Esophagus muscularis mucosa (tissue), 4 donors: Measurements from ENCODE around the gene TUBE1. TPM values are rescaled to one million over a fixed set of nuclear protein-coding genes. Genes with fewer than 3 reads are reported as not detected.

Source experiments
- DNase-seq: peaks from one replicate; pipeline ENCODE4 v3.0.0-alpha.2; 2017; ENCODE audit errors: extremely low spot score
- H3K27ac ChIP-seq, 4 donors: fragments of 200-600 bp; sonication (generic); replicated peaks in 1 of 4; 1 replicate in 3 of 4; 2 replicates in 1 of 4; pipeline ENCODE4 v1.5.1; 2016 to 2019; ENCODE audit warnings: mild to moderate bottlenecking in 1 of 4
- H3K27me3 ChIP-seq, 4 donors: fragments of 200-600 bp; sonication (generic); one replicate each; pipeline versions ENCODE4 v1.5.1 to v1.6.0; 2016 to 2019
- H3K36me3 ChIP-seq, 4 donors: fragments of 200-600 bp; sonication (generic); one replicate each; pipeline ENCODE4 v1.5.1; 2016 to 2019
- H3K4me1 ChIP-seq, 4 donors: fragments of 200-600 bp; sonication (generic); one replicate each; pipeline ENCODE4 v1.5.1; 2016 to 2019
- H3K4me3 ChIP-seq, 4 donors: fragments of 200-600 bp; sonication (generic); 1 replicate in 2 of 4; 2 replicates in 2 of 4; pipeline ENCODE4 v1.5.1; 2016 to 2019; ENCODE audit warnings: mild to moderate bottlenecking in 4 of 4, moderate library complexity in 1 of 4
- H3K9me3 ChIP-seq, 4 donors: fragments of 200-600 bp; sonication (generic); 1 replicate in 3 of 4; 2 replicates in 1 of 4; pipeline ENCODE4 v1.5.1; 2016 to 2019
- CTCF ChIP-seq, 3 experiments: fragments of 200-600 bp in 2 of 3; fragments of 450-650 bp in 1 of 3; sonication (generic) in 2 of 3; IDR thresholded peaks; one replicate each; pipeline ENCODE4 v1.5.1; 2017 to 2019; ENCODE audit warnings: antibody characterized with exemption in 3 of 3, mild to moderate bottlenecking in 2 of 3, moderate library complexity in 1 of 3
- EP300 ChIP-seq: sonication (generic); formaldehyde crosslinking; IDR thresholded peaks from one replicate; pipeline ENCODE4 v1.6.1; 2017; ENCODE audit warnings: antibody characterized with exemption
- POLR2A ChIP-seq: fragments of 450-650 bp; IDR thresholded peaks from one replicate; pipeline ENCODE4 v1.6.1; 2017; ENCODE audit warnings: antibody characterized with exemption, moderate library complexity, mild to moderate bottlenecking, low read depth
- POLR2AphosphoS5 ChIP-seq, 2 donors: sonication (generic); formaldehyde crosslinking; IDR thresholded peaks; one replicate each; pipeline ENCODE4 v1.6.1; 2017; ENCODE audit warnings: antibody characterized with exemption in 2 of 2
- WGBS: methylation state at CpG from one replicate; pipeline ENCODE4 v1.1.5; 2018; 5-methylcytosine and 5-hydroxymethylcytosine counted together
- intact Hi-C: fragments of 100-400 bp; cut with DNase I; formaldehyde crosslinking; loops from one replicate; pipeline ENCODE4 v1.15.1; 2023
- total RNA-seq, 4 donors: library from RNA; depleted of rRNA; stranded (reverse); fragments of >200 nt; gene quantifications; one replicate each; pipeline versions ENCODE4 v1.1.0 to v1.2.1, GENCODE V29; 2016

The TUBE1 gene
- total RNA-seq, 4 donors from 2014 or later = 15.6 to 35.3 (median 20.3) TPM

GRCh38 chr6:112096901-112097300 is 9.6 kb upstream of the TUBE1 start:
- H3K36me3 ChIP-seq = peaks cover 0 to 6% (median 3%) of the 10 kb centered on the region in 4 donors
- no peak overlapping the region for H3K4me3 ChIP-seq
- no peak overlapping the region for H3K27ac ChIP-seq
- no peak for DNase-seq
- peaks cover 0 to 2% (median 0%) of the 10 kb centered on the region in 4 donors for H3K4me1 ChIP-seq
- WGBS = 90% methylated on average over 2 of the region's 2 CpGs
- intact Hi-C loops = no loop called here
- no peaks in the 10 kb centered on the region for H3K9me3 ChIP-seq
- H3K27me3 ChIP-seq = no peaks in the 10 kb centered on the region
- no peak for TF ChIP-seq POLR2AphosphoS5 (IDR thresholded peaks at IDR 0.05)
- TF ChIP-seq EP300 = no peak
- TF ChIP-seq POLR2A = no peak
- no peak for TF ChIP-seq CTCF (IDR thresholded peaks at IDR 0.05)

GRCh38 chr6:112087916-112088315 is 634 bp upstream of the TUBE1 start:
- H3K36me3 ChIP-seq = peaks cover 0 to 17% (median 7%) of the 10 kb centered on the region in 4 donors
- no peak for DNase-seq
- no peaks in the 10 kb centered on the region for H3K9me3 ChIP-seq
- intact Hi-C loops = loop anchor here (10.0 kb wide), 2 partner anchors 227 to 287 kb away; no protein-coding TSS in a partner anchor
- H3K27me3 ChIP-seq = no peaks in the 10 kb centered on the region
- H3K27ac ChIP-seq = peak overlapping the region; percentile 84 to 91 (median 88)
- peaks cover 8 to 22% (median 15%) of the 10 kb centered on the region in 4 donors for H3K4me1 ChIP-seq
- TF ChIP-seq EP300 = no peak
- no peak for TF ChIP-seq POLR2AphosphoS5 (IDR thresholded peaks at IDR 0.05)
- no peak for TF ChIP-seq CTCF (IDR thresholded peaks at IDR 0.05)
- TF ChIP-seq POLR2A = no peak
- peak overlapping the region; percentile 79 to 89 (median 82) for H3K4me3 ChIP-seq
- 24% methylated on average over 7 of the region's 7 CpGs for WGBS

GRCh38 chr6:112086744-112087135 is 542 bp downstream of the TUBE1 start:
- Histone ChIP-seq H3K36me3 (peaks cover 0 to 21% (median 7%) of the 10 kb centered on the region in 4 donors), H3K9me3 (no peaks in the 10 kb centered on the region), H3K4me1 (peaks cover 8 to 22% (median 15%) of the 10 kb centered on the region in 4 donors), H3K27me3 (no peaks in the 10 kb centered on the region), H3K27ac (peak overlapping the region; percentile 84 to 91 (median 88)), H3K4me3 (peak overlapping the region; percentile 79 to 89 (median 82))
- DNase-seq = no peak
- TF ChIP-seq CTCF (IDR thresholded peaks at IDR 0.05) (peak; percentile 25 to 43 (median 30)), POLR2A (no peak), POLR2AphosphoS5 (IDR thresholded peaks at IDR 0.05) (no peak), EP300 (no peak)
- under 1% methylated on average over 8 of the region's 8 CpGs for WGBS
- intact Hi-C loops = loop anchor here (10.0 kb wide), 2 partner anchors 228 to 288 kb away; no protein-coding TSS in a partner anchor

- no peak for TF ChIP-seq POLR2A
- TF ChIP-seq EP300 = no peak
- TF ChIP-seq POLR2AphosphoS5 (IDR thresholded peaks at IDR 0.05) = no peak
- TF ChIP-seq CTCF (IDR thresholded peaks at IDR 0.05) = no peak
- Histone ChIP-seq H3K36me3 (peaks cover 0 to 31% (median 10%) of the 10 kb centered on the region in 4 donors), H3K27ac (no peak overlapping the region), H3K4me1 (peaks cover 8 to 22% (median 15%) of the 10 kb centered on the region in 4 donors), H3K27me3 (no peaks in the 10 kb centered on the region), H3K4me3 (no peak overlapping the region), H3K9me3 (no peaks in the 10 kb centered on the region)
- WGBS = 96% methylated on average over 8 of the region's 8 CpGs
- no peak for DNase-seq
- intact Hi-C loops = loop anchor here (10.0 kb wide), 2 partner anchors 229 to 289 kb away; no protein-coding TSS in a partner anchor
Observed at GRCh38 chr6:112085286-112086065, 1.8 kb downstream of the TUBE1 start.
